ENCODE results near the gene SPCS3.
"Not testable (repeated sequence)": the region's sequence is repeated elsewhere in the genome, so short reads cannot be mapped to it uniquely, and the experiment has no call there.

SPCS3 gene

DNA sequence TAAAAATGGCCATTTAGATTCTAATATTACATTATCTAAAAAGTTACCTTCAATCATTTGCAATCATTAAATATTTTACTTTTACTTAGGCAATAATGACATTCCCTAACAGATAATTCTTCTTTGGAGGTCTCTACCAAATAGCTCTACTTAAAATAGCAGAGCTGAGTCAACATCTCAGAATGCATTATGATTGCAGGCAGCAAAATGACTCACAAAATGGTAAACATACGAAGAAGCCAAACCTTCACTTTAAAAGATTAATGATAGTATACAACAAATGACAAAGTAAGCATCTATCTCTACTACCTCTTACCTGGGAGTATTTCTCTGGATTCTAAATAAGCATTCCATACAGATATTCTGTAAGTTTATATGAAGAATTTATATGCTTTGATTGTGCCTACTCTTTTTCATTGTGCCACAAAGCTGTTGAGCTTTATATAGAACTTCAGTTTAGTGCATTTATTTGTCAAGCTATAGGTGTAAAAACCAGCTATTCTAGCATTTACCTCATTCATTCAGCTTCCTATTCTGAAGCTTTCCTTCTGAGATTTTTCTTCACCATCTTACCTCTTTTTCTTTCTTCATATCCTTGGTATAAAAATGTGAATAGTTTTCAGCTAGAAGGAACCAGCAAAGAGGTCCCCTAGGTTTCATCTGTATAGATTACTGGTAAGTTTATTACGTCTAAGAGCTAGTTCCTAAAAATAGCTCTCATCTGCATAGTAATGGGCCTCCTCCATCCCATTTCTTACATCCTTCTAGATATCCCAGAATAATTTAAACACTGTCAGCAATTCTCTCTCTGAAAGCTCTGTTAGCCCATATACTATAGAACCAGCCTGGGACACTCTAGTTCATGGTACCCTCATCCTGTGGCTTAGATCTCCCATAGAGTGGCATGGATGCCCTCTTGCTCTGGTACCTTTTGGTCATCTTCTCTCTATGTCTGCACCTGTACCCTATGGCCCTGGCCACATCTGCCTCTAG lies 17.2 kb upstream of the SPCS3 start:
- no peak for DNase-seq (ENCODE audit: low read depth in 2 of 2, low spot score in 1 of 2)

DNA sequence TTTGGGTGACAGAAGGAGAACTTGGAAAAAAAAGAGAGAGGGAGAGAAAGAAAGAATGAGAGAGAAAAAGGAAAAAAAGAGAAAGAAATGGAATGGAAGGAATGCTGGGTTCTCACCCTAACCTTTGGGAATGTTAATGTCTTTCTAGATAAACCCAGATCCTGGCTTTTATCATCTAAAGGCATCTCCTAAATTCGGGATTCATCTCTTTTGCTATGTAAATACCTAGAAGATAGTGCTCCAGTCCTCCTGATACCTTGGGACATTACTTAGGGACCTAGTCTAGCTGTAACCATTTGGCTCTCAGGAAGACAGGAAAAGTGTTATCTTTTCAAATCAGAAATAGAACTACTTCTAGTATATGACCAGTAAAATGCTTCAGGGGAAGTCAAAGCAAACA lies 15.8 kb upstream of the SPCS3 start:
- no peak for DNase-seq (ENCODE audit: low read depth in 2 of 2, low spot score in 1 of 2)

DNA sequence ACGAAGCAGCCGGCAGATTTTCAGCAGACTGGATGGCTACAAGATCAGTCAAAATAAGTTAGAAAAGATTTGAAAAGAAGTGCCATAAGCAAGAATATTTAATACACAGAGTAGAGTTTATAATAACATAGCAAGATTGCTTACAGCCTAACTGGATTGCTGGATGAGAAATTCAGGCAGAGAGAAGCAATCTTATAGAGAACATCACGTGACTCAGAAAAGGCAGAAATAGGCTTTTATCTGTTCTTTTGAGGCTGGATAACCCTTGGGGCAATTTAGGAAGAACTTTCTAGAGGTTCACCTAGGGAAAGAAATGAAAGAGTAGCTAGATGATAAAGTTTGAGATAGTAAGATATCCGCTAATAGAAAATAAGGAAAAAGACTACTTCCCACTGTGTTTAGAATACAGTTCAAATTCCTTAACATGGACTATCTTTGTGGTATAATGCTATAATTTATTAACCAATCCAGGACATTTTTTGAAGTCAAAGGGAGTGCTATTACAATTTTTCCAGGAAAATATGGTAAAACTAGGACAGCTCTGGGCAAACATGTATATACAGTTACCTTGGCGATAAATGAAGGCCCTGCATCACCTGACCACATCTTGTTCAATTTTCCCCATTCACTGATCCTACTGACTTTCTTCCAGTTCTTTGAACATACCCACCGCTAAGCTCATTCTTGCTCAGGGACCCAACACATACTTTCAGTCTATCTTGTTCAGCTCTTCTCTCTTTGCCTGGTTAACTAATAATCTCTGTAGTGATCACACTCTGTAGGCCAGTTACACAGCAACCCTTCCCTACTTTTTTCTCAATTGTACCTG lies 12.7 kb upstream of the SPCS3 start:
- DNase-seq (ENCODE audit: low read depth in 2 of 2, low spot score in 1 of 2): no peak

DNA sequence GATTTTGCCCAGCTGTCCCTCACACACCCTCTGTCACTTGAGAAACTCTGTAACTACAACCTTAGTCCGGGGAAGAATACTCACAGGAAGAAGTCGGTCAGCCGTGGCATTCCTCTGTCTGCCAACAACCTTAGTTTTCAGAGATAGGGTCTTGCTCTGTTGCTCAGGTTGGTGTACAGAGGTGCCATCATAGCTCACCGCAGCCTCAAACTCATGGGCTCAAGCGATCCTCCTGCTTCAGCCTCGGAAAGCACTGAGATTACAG lies 12.2 kb upstream of the SPCS3 start:
- DNase-seq (ENCODE audit: low read depth in 2 of 2, low spot score in 1 of 2): no peak

DNA sequence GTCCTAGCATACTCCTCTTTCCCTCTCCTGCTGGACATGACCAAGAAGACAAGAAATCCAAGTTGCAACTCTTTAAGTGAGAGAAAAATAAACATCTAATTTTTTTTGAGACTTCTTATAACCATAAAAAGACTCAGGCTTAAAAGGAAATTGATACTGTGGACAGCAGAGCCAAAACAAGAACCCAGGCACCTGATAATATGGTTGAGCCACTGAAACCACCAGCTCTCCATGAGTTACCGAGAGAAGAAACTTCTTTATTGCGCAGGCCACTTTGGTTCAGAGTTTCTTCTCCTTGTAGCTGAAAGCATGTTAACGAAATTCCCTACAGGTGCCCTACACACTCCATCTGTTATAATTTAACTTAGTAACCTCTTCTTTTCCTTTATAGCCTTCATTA lies 11.3 kb upstream of the SPCS3 start:
- DNase-seq (ENCODE audit: low read depth in 2 of 2, low spot score in 1 of 2): no peak

DNA sequence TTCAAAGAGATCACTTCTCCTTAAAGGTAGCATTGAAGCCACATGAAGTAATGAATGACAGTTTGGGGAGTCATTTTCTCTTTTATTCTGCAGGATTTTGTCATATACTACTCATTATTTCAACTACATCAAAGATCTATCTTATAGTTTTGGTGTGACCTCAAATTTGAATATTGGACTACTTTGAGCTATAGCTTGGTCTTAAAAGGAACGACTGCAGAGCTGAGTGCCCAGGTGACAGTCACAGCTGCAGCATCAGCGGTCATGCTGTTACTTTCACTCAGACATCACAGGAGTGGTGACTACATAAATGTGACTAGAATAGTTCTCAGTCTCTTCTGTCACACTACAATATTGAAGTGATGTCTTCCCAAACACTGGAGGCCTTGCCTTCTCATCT lies 10.7 kb upstream of the SPCS3 start:
- DNase-seq (ENCODE audit: low read depth in 2 of 2, low spot score in 1 of 2): no peak

DNA sequence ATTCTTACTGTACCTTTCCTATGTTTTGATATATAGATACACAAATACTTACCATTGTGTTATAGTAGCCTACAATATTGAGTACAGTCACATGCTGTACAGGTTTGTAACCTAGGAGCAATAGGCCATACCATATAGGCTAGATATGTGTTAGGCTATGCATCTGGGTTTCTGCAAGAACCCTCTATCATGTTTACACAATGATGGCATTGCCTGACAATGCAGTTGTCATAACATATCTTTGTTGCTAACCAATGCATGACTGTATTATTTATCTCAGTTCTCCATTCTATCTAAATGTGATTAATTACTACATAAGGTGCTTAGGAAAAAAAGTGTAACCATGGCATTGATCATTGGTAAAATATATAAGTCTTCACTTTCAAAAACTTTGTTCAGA lies 10.0 kb upstream of the SPCS3 start:
- no peak for DNase-seq (ENCODE audit: low read depth in 2 of 2, low spot score in 1 of 2)

DNA sequence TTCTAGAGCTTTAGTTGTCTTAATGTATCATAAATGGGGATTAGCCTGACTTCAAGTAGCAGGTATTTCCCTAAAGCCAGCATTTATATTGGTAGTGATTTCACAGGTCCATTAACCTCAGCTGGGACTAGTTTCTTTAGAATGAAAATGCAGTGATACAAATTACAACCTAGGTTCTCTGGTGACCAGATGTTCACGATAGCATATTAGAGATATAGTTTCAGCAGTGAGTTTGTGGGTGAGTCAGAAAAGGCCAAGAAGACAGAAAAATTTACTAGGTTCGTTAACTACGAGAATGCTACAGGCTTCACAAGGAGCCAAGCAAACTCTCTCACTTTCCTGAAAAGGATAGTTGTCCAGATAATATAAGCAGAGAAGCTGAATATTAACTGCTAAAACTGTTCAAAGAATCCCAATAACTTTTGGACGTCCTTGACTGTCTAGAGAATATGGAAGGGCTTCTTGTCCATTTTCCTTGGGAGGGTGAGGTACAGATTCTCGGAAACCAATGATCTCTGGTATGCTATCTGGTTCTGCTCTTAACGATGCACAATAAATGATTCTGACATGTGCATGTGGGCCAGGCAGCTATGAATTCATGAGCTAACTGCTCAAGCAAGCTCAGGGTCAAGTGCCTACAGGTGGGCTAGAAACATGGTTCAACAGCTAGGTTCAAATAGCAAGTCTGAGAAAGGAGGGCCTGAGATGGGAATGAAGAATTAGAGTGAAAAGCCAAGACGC lies 6.0 kb upstream of the SPCS3 start:
- DNase-seq (ENCODE audit: low read depth in 2 of 2, low spot score in 1 of 2): no peak

DNA sequence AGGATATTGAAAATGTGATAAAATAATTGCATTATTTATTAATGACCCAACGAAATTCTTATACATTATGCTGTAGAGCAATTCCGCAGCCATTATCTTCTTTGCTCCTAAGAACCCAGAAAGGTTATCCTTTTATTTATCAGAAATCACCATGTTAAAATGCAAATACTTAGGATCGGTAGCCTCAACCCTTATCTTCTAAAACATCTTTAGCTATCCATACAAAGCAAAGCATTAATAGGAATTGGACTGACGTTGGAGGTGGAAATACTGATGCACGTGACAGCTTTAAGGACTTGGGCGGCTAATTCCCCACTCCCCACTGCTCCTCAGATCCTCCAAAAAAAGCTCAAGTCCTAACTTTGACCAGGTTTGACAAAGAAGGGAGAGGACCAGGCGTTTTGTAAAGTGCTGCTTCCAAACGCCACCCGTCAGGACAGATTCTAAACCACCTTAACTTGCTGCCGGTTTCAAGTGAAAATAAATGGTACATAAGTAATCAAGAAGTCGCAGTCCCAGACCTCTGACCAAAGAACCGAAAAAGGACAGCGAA lies 539 bp upstream of the SPCS3 start:
- DNase-seq (ENCODE audit: low read depth in 2 of 2, low spot score in 1 of 2): no peak

DNA sequence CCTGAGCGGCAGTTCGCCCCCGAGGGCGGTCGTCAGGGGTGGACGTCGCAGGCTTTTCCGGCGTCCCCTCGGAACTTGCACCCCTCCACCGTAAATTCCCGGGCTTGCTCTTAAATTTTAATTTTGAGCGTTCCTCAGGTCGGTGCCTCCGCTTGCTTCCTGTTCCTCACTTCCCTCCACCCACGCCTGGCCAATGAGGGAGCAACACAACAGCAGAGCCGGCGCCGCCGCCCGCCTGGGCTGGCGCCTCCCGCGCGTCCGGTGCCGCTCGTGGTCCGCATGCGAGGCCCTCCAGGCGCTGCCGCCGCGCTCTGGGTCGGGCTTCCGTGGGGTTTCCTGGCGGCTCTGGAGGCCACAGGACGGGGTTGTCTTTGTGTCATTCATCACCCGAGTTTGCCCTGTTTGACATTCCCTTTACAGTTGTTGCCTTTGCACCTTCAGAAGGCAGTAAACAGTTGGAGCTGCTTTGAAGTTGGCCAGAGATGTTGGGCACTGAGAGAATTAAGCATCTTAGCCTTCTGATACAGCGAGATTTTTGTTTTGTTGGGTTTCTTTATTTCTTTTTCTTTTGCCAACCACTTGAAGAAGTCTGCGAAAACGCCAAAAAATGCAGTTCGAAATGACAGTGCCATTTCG lies 692 bp downstream of the SPCS3 start:
- peak; percentile 57 to 76 for DNase-seq (ENCODE audit: low read depth in 2 of 2, low spot score in 1 of 2)

DNA sequence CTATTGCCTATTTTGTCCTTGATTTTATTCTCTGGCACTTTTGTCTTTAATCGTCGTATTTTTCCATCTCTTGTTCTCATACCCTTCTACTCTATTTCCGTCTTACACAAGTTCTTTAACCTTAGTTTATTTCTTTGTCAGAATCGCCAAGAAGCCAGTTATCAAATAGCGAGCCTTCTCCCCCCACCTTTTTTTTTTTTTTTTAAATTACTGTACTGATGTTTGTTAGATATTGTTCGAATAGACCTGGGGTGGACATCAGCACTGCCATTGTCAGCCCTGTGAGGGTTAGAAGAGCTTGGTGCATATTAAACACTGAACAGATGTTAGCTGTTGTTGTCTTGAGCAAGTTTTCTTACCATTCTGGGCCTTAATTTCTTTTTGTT lies 1.2 kb downstream of the SPCS3 start:
- DNase-seq (ENCODE audit: low read depth in 2 of 2, low spot score in 1 of 2): no peak

DNA sequence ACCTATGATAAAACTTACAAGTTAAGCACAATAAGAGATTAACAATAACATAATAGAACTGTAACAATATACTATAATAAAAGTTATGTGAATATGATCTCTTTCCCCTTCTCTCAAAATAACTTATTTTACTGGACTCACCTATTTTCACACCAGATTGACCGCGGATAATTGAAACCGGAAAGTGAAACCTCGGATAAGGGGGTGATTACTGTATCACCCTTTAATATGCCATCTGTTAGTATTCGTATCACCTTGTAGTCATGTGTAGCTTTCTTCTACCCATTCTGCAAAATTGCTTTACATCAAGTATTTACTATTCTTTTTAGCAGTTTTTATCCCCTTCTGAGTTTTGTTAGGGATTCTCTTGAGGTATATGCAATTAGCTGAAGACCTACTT lies 1.8 kb downstream of the SPCS3 start:
- no peak for DNase-seq (ENCODE audit: low read depth in 2 of 2, low spot score in 1 of 2)

DNA sequence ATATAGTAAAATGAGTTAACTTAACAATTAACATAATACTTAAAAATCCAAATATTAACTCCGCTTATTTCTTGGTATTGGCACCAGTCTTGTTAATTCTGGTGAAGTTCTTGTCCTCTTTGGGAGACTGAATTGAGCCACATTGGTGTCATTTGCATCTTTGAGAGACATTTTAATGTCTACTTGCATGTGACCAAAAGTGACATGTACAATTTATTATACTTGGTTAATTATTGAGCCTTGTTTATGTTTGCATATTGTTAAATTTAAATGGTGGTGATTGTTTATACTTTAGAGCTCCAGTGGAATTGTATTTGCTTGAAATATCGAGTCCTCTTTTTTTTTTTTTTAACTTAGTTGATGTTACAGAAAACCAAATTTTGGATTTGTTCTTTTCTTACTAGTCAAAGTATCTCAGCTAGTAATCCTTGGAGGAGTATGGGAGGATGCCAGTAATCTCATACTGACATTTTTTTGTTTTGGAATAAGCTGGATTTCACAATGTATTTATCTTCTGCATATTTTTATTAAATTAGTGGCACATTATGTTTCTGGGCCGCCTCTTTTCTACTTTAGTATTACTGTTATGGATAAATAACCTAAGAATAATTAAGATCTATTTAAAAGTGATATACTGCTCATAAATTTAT lies 3.9 kb downstream of the SPCS3 start:
- no peak for DNase-seq (ENCODE audit: low read depth in 2 of 2, low spot score in 1 of 2)

DNA sequence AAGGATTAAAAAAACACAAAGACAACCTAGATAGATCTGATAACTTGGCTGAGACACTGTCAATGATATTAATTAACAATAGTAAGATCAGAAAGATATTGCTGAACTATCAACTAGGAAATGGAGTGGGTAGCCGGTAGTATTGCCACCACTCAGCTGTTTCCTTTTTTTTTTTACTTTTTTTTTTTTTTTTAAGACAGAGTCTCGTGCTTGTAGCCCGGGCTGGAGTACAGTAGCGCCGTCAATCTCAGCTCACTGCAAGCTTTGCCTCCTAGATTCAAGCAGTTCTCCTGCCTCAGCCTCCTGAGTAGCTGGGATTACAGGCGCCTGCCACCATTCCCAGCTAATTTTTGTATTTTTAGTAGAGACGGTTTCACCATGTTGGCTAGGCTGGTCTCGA lies 5.1 kb downstream of the SPCS3 start:
- not testable (repeated sequence) for DNase-seq (ENCODE audit: low read depth in 2 of 2, low spot score in 1 of 2)

DNA sequence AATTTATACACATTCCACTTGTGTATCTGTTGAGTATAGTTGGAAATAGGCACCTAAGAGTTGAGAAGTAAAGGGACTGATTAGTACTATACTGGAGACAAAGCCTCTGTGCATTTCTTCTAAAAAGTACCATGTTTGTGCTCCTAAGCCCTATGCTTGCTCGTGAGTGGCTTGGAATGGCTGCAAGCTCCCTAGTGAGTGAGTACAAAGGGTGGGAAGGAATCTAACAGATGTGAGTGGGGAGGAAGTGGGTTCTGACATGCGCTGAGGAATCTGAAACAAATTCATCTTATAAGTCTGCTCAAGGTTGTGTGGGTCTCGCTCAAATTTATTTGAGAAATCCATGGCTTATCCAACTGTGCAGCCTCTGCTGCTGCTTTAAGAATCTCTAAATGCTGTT lies 13.3 kb downstream of the SPCS3 start:
- DNase-seq (ENCODE audit: low read depth in 2 of 2, low spot score in 1 of 2): no peak

DNA sequence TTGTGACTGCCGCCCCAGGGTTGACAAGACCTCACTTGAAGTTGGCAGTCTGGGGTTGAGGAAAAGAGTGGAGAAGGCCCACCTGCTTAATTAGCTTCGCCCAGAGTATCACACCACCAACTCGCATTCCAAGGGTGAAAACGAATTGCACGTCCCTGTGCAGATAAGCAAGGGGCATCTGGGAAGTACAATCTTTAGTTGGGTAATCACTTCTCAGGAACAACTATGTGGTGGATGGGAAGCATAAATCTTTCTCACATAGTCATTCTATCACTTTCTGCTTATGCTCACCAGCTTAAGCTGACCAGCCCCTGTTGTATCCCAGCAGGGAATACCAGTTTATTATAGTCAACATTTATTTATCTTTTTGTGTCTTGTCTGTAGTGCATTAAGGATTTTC lies 14.3 kb downstream of the SPCS3 start:
- DNase-seq (ENCODE audit: low read depth in 2 of 2, low spot score in 1 of 2): no peak

DNA sequence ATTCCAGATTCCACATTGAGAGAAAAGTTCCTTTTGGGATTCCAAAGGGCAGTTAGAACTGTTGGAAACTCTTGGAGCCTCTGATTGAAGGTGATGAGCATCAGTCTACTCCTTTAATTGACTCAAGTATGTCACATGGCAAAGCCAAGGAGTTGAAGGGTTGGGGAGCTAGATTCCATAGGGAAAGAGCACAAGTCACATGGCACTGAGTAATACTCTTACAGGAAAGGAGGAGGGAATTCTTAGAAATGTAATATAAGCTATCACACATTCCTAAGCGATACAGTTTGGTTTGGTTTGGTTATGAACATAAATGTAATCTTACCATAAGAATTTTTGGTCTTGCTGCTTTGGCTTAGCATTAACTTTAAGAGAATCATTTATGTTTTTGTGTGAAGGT lies 15.7 kb downstream of the SPCS3 start:
- no peak for DNase-seq (ENCODE audit: low read depth in 2 of 2, low spot score in 1 of 2)

DNA sequence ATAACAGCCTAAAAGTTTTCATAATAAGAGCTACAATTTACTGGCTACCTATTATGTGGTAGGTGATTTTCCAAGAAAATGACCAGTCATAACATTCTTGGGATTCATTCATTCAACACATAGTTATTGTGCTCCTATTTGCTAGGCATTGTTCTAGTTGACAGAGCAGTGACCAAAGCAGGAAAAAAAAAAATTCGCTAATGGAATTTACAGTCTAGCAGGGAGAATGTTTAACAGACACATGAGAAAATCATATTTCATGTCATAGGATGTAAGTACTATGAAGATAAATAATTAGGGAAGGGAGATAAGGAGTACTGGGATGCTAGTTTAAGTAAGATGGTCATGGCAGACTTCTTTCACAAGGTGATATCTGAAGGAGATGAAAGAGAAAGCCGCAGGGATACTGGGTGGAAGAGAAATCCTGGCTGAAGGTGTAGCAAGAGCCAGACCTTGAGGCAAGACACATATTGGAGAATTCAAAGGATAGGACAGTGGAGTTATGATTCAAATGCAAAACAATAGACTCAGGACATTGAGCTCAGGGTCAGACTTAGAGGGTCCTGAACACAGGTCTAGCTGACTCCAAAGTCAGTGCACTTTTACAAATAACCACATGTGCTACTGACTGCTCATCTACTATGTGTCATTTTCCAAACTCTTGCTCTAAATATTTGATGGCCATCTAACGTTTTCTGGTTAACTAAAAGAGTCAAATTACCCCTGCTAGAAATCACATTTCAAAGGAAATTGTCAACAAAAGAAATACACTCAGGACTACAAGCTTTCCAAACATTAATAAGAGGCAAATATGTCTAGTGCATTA lies 20.4 kb downstream of the SPCS3 start:
- no peak for DNase-seq (ENCODE audit: low read depth in 2 of 2, low spot score in 1 of 2)

DNA sequence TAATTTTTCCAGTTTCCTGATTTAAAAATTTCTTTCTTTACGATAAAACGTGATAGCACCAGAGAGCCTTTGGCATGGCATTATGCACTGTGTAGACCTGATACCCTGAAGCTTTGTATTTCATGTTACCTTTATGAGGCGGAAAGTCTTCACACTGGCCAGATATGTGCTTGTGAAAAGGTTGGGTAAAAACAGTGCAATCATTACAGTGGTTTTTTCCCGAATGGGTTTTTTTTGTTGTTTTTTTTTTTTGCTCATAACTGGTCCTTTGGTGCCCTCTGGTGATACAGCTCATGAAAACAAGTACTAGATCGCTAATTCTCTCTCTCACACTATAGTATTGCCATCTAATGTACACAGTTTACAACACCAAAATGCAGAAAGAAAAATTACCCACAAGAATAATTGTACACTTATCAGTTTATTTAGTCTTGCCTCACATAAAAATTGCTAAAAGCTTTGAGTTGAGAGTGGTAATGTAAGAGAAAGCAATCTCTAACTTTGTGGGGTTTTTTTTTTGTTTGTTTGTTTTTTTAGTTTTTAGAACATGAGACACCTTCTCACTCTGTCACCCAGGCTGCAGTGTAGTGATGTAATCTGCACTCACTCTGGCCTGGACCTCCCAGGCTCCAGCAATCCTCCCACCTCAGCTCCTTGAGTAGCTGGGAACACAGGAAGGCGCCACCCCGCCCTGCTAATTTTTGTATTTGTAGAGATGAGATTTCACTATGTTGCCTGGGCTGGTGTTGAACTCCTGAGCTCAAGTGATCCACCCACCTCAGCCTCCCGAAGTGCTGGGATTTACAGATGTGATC lies 21.3 kb downstream of the SPCS3 start:
- DNase-seq (ENCODE audit: low read depth in 2 of 2, low spot score in 1 of 2): no peak

Data from stimulated activated CD8-positive, alpha-beta memory T cell treated with anti-CD3 and anti-CD28 coated beads, Interleukin-4, amount 100 ng/mL, for 1 hour (primary cell).